Mesenteric fat pad (tissue), 1 donor: ENCODE results near the gene FOXD1. TPM values are rescaled to one million over a fixed set of nuclear protein-coding genes. Genes with fewer than 3 reads are reported as not detected.
"Not testable (repeated sequence)": the region's sequence is repeated elsewhere in the genome, so short reads cannot be mapped to it uniquely, and the experiment has no call there.

ENCODE experiments used
- DNase-seq: peaks from one replicate; pipeline ENCODE4 v3.0.0-alpha.2; 2020; ENCODE audit warnings: low spot score
- total RNA-seq: library from RNA; stranded (reverse); fragmentation: NEBNext Ultra II Directional; extraction: Animal tissue kit (Norgen Biotek cat#: 25700); gene quantifications from one replicate; pipeline ENCODE4 v1.2.1, GENCODE V29; 2021
- donor health status: DM: yes; HTN: yes; CAD: no.

FOXD1 gene
- total RNA-seq, 1 donor from 2014 or later, result 0.32 TPM

DNA sequence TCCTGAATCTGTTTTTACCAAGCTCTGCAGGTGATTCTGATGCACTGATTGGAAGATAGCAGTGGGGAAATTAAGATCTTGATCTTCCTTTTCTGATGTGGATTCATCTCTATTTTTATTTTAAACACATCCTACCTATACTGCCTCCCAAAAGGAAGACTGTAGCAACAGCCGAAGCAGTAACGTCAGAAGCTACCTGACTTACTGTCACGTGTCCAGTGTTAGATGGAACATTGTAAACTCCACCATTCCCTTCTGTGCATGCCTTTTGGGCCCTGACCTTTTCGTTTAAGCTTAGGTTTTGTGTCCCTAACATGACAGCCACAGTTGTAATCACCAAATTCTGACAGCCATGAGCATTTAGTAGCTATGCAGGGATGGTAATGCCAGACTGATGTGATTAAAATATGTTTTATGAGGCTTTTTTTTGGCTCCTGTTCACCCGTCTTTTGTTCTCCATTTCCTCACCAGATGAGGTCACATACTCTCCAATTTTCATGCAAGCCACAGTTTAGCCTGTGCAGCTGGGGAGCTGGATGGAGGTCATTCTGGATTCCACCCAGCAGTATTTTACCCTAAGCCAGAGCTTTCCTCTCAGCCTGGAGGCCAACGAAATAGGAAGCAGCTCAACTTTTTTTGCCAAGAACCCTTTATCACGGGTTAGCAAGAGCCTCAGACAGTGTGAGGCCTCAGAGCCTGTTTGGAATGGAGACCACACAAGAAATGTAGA lies 15.6 kb upstream of the FOXD1 start:
- no peak for DNase-seq

DNA sequence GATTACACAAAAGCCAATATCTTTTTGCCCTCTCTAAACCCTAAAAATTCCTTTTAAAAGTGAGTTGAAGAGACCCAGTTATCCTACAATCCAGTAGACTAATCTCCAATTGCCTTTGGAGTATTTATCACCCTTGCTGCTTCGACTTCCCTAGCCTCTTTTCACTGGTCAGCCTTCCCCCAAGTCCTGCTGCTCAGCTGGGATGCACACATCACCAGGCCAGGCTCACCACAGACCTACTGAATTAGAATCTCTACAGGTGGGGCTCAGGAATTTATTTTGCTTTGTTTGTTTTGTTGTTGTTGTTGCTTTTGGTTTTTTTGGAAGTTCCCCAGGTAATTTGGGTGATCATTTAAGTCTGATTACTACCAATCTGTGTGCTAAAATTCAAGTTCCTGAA lies 11.6 kb upstream of the FOXD1 start:
- no peak for DNase-seq

DNA sequence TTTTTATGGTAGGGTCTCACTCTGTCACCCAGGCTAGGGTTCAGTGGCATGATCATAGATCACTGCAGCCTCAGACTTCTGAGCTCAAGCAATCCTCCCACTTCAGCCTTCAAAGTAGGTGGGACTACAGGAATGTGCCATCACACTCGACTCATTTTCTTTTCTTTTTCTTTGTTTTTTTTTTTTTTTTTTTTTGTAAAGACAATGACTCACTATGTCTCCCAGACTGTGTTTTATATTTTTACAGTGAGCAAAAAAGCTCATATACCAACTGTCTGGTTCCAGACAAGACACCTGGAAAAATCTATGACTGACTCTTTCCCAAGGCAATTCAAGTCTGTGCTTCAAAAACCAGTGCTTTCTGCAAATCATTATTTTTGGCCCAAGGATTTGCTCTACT lies 10.8 kb upstream of the FOXD1 start:
- DNase-seq, result no peak

DNA sequence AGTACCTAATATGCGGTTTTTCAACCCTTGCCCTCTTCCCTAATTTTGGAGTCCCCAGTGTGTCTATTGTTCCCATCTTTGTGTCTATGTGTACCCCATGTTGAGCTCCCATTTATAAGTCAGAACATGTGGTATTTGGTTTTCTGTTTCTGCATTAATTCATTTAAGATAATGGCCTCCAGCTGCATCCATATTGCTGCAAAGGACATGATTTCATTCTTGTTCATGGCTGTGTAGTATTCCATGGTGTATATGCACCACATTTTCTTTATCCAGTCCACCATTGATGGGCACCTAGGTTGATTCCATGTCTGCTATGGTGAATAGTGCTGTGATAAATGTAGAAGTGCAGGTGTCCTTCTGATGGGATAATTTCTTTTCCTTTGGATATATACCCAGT lies 7.9 kb upstream of the FOXD1 start:
- not testable (repeated sequence) for DNase-seq

DNA sequence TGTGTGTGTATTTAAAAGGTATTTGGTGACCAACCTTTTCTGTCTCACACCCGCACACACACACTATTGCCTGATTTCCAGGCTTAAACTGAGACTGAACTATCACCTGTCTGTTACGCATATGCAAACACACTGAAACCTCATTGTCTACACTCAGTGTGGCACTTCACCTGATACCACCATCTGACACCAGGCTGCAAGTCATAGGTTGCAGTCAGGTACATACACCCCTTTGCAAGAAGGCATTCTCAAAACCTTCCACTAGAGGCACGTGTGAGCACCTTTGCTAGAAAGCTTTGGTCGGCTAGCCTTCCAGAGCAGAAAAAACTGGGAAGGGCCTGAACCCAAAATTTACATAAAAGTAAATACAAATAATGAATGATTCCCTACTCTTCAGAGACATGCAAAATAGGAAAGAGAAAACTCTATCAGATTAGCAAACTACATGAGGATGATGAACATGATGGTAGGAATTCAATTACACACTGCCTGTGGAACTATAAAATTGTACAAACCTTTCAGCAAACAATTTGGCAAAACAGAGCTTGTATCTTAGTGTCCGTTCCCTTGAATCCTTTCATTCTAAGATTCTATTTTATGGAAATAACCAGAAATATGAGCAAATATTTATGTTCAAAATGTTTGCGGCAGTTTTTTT lies 5.9 kb upstream of the FOXD1 start:
- no peak for DNase-seq

DNA sequence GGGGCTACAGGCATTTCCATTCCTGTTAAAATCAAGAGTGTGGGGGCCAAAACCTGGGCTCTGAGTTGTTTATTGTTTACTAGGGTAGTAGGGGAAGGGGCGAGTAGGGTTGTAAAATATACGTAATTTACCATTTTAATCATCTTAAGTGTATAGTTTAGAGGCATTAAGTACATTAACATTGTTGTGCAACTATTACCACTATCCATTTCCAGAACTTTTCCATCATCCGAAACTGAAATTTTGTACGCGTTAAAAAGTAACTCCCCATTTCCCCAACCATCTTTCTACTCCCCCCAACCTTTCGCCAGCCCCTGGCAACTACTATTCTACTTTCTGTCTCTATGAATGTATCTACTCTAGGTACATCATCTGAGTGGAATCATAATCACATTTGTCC lies 3.6 kb upstream of the FOXD1 start:
- DNase-seq, result no peak

DNA sequence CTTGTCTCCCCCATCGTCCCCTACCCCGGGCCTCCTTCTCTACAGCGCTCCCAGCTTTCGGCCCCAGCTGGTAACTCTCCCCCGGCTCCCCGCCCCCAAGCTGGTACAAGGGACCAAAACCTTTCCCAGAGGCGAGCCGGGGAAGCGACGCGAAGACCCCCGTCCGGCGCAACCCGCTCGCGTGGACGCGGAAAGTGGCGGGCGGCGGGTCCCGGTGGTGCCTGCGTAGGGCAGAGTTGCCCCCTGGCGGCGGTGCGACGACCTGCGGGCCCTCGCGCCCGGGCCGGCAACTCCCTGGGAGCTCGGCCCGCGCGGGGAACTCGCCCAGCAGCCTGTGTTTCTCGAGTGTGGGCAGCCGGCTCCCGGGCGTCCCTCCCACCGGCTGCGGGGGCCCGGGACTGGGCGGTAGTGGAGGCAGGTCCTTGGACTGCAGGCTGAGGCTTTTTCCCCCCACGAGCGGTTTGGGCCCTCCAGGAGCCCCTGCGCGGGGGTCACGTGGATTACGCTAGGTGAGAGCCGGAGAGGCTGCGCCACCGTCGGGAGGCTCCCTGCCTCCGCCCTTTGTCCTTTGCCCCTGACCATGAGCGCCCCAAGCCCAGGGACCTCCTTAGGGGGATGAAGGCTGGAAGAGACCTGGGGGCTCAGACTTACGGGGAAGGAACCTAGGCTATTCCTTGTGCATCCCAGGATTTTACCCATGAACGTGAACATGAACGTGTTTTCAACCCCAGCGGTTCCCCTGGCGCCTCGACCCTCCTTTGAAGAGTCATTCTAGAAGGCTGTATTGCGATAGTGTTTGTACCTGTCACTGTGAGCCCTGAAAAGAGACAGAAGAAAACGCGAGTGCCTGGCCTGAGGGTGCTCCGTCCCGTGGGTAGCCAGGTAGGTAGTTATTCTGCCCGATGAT lies 2.9 kb upstream of the FOXD1 start:
- peak; percentile 92 for DNase-seq

DNA sequence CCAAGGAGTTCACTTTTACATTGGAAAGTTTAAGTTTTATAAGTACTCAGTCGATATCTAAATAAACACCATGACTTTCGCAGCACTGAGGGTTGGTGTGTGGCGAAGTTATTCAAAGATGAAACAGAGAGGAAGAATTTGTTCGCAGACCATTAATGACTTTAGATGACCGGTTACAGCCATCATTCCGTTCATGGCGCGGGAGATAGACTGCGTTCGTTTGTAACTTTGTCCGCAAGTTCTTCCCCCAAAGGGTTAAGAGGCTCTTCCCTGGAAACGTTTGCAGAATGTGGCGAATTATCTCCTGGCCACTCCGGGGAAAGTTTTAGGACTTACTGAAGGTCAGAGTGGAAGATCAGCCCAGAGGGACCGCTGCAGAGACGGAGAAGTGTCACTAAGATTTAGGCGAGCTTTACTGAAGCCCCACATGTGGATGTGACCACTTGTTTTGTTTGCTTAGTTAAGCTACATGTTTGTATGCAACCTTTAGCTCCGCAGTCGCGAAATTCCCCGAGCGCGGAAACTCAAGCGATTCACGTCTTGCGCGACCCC lies 2.2 kb upstream of the FOXD1 start:
- DNase-seq, result no peak

DNA sequence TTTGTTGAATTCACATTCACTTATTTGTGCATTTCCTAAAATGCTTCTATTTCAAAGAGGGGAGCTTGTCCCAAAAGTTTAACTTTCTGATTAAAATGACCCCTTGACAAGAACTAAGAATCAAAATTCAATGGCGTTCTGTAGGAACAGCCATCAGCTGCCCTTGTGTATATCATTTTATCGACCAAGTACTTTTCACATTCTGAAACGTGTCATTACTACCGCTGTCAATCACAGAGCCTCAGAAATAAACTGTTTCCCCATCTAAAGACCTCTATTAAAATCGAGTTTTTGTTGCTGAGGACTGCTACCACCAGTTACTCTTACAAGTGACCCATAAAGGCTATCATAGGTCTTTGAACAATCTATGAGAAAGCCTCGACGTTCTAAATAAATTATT lies 1.6 kb upstream of the FOXD1 start:
- DNase-seq, result no peak

DNA sequence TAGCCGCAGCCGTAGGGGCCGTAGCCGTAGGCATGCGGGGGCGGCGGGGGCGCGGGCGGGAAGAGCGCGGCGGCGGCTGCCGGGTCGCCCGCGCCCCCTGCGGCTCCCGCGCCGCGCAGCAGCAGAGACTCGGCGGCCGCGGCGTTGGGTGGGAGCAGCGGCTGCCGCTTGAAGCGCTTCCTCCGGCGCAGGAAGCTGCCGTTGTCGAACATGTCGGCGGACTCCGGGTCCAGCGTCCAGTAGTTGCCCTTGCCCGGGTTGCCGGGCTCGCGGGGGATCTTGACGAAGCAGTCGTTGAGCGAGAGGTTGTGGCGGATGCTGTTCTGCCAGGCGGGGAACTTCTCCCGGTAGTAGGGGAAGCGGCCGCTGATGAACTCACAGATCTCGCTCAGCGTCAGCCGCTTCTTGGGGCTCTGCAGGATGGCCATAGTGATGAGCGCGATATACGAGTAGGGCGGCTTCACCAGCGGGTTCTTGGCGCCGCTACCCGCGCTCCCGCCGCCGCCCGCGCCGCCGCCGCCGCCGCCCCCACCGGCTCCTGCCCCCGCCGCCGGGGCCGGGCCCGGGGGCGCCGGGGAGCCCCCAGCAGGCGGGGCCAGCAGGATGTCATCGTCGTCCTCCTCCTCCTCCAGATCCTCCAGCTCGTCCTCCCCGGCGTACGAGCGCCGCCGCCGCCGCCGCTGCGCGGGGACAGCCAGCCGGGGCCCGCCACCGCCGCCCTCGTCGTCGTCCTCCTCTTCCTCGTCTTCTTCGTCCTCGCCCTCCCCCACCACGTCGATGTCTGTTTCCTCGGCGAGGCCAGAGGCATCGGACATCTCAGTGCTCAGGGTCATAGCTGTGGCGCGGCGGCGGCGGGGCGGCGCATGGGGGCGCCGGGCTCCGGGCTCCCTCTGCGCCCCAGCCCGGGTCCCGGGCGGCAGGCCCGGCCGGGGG lies 781 bp downstream of the FOXD1 start:
- no peak for DNase-seq

DNA sequence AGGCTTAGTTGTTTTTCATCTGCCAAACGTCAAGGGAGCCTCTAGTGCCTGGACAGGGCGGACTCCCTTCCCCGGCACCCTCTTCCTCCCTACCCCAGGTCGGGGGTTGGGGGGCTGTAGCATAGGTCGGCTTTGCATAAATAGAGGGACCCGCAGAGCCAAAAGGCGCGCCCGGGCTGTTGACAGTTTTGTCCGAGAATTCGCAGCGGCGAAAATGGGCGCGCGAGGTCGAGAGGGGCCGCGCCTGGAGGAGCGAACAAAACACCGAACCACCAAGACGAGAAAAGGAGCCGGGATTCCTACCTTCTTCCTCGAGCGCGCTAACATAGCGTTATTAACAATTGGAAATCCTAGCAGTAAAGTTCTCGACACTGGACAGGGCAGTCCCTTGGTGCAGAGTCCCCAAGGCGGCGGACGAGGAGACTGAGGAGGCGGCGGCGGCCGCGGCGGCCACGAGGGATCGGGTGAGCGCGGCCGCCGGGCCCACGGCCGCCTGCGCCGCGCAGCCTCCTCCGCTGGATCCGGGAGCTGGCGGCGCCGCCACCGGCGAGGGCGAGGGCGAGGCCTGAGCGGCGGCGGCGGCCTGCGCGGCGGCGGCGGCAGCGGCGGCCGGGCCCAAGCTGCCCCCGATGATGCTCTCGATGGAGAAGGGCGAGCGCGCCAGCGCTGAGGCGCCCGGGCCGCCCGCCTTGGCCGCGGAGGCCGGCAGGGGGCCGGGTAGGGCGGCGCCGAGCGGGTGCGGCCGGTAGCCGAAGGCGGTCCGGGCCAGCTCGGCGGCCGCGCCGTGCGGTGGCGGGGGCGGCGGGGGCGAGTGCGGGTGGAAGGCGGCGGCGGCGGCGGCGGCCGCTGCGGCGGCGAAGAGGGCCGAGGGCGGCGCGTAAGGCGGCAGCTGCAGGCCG lies 1.7 kb downstream of the FOXD1 start:
- DNase-seq, result no peak

DNA sequence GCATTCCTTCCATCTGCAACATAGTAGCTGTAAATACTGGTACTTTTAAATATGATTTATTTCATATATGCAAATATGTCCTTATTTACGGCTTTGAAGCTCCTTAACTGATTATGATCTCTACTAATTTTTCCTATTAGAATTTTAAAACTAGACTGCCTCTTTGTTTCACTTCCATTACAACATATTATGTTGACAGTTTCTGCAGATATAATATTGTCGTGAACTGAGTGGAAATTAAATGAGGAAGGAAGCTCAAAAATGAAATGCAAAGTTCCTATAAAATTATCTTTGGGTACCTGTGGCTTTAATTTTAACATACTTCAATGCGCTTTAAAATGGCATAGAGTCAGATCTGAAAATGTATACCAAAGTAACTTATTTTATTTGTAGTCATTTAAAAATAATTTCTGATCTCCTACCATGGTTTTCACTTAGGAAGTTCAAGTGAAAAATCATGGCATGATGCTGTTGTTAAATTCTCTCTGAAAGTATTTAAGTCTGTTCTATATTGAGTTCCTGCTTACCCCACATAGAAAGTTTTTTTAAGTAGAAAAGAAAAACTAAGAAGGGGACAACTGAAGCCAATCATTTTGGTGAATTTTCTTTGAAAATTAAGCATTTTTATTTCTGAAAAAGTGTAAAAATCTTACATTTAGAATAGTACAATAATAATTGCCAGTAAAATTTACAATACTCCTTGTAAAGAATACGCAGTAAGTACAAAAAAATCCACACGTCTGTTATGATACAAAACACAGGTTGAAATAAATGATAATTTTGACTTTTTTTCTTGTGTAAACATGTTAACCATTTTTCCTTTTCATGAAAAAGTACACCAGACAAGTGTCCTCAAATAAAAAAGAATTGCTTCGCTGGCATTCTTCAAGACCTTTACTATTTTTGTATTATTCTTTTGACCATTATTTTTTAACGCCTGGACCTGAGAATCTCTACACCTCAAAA lies 2.6 kb downstream of the FOXD1 start:
- DNase-seq, result no peak

DNA sequence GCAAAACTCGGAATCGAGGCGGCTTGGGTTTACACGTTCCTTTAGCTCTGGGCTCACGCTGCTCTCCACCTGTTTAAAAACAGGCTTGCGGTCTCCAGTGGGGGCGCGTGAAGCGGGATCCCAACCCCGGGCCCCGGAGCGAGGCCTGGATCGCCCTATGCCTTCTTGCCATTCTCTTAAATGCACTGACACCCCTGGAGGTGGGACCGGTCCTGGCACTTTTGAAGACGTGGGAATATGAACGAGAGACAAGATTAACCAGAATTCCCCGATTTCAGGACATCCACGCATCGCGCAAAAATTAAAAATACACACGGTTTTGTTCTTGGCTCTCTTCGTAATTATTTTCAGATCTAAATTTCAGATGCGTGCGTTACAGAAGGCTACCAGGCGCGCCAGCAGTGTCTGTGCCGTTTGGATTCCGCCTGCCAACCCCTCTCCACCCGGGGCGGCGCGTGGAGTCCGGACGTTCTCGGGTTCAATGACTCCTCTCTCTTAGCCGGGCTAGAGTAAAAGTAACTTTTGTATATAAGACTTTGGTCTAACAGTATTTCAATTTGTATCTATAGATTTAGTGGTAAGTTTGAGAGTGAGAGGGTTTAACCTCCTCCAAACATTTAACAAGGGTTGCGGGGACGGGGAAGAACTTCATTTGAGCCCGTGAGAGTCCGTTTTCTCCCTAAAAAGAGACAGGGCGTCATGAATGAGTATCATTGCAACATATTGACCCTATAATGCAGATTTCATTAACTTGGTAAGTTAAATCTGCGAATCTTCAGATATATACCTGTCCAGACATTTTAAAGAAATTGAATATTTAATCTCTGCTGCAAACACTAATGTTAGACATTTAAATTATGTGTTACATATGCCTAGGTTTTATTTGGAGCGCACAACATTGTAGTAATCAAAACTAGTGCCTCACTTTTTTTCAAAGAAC lies 3.8 kb downstream of the FOXD1 start:
- DNase-seq, result no peak

DNA sequence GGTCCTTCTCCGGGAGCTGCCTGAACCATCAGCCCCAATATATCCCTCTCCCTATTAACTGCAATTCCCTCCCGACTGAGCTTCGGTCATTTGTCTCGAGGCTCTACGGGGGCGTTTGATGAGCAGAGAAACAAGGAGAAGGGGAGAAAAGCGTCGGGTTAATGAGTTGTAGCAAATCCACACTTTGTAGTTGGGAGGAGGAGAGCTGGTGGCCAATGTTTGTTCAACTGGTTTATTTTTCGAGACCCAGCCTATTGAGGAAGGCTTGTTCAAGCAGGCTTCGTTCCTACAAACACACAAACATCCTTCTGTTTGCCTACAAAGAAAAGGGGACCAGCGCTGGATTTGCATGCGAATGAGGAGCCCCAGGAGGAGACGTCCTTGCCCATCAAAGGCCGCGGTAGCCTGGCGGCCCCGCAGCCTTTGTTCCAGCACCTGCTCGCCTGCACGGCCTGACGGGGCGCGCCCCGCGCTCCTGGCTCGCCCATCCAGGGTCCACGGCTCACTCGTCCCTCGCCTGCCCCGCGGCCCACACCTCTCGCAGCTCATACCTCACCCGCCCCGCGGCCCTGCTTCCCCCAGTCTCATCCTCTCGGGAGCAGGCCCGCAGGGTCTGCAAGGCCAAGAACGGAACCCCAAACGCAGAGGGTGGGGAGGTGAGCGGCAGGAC lies 4.6 kb downstream of the FOXD1 start:
- no peak for DNase-seq

DNA sequence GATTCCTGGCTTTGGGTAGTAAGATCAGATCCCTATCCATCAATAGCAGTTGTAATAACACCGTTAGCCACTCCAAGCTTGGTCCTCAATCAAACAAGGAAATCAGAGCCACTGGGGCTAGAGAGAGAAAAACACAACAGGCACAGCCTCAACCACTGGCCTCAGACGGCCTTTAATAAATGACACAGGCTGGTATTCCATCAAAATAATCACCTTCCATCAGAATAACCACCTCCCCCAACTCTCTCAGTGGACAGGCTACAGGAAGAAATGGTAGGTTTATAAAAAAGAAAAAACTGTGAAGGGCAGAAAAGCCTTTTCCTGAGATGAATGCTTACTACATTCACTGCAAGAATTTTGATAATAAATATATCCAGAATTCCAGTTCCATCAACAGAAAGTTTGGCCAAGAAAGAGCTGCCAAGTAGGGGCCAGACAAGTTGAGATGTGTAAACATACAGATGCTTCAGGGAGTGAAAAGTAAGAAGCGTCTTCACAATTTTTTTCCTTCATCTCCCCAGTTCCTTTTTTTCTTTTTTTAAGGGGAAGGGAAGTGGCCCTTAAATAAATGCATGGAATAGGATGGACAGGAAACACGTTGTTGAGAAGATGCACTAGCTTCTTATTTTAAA lies 5.5 kb downstream of the FOXD1 start:
- no peak for DNase-seq

DNA sequence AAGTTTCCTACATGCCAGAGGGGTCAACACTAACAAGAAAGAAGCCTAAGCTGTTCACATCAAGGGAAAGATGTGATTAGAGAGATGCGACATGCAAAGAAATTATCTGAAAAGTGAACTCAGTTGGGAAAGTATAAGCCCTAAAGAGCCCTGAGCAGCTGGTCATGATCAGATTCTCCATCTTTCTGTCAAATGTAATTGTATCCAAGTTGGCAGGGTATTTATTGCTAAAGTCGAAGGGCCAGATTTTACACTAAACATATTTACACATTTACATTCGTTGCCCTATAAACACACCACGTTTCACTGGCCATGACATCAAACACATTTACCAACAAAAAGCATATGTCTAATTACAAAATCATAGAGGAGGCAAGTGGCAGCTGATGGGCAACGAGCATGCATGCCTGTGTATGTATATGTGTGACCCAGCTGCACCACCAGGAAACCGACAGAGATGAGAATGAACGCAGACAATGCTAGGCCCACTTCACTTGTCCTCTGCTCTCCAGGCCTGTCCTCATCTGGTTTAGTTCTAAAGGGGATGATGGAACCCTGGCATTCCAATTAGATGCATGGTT lies 6.3 kb downstream of the FOXD1 start:
- no peak for DNase-seq
